ENCODE measurements around the gene RPP30. TPM values are rescaled to one million over a fixed set of nuclear protein-coding genes. Genes with fewer than 3 reads are reported as not detected.
"Not testable (repeated sequence)": the region's sequence is repeated elsewhere in the genome, so short reads cannot be mapped to it uniquely, and the experiment has no call there.

The RPP30 gene
- total RNA-seq, 1 donor from 2014 or later: 31.5 TPM

- no peaks in the 10 kb centered on the region for H3K9me3 Mint-ChIP-seq (ENCODE audit: unreplicated experiment)
- no peak for TF ChIP-seq CTCF (IDR thresholded peaks at IDR 0.05; ENCODE audit: partially characterized antibody, unreplicated experiment)
- H3K36me3 Mint-ChIP-seq (ENCODE audit: unreplicated experiment): no peaks in the 10 kb centered on the region
- H3K4me3 Mint-ChIP-seq (ENCODE audit: unreplicated experiment): no peak overlapping the region
- no peak for DNase-seq
- H3K27me3 Mint-ChIP-seq (ENCODE audit: unreplicated experiment): no peaks in the 10 kb centered on the region
- no peaks in the 10 kb centered on the region for H3K4me1 Mint-ChIP-seq (ENCODE audit: low read depth, unreplicated experiment)
- H3K27ac Mint-ChIP-seq (ENCODE audit: unreplicated experiment): no peak overlapping the region
Observed at GRCh38 chr10:90890347-90890746, 18.6 kb downstream of the RPP30 start.

DNA sequence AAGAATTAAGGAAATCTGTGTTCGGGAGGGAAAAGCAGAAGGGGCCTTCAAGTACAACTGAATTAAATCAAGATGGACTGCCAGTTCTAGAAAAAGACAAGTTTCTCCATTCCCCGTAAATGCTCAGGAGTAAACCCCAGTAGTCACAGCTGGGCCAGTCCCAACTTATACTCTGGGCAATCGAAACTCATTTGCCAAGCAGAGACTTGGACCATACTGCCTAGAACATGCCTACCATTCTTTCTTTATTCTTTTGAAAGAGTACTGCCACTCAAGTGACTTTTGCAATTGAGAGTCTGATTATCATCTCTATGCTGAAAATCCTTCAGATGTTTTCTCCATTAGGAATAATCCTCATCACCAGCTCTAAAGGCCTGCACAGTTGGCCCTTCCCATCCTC lies 21.4 kb downstream of the RPP30 start:
- H3K27ac Mint-ChIP-seq (ENCODE audit: unreplicated experiment): no peak overlapping the region
- H3K4me1 Mint-ChIP-seq (ENCODE audit: low read depth, unreplicated experiment): no peaks in the 10 kb centered on the region
- no peaks in the 10 kb centered on the region for H3K9me3 Mint-ChIP-seq (ENCODE audit: unreplicated experiment)
- TF ChIP-seq CTCF (IDR thresholded peaks at IDR 0.05; ENCODE audit: partially characterized antibody, unreplicated experiment): no peak
- H3K36me3 Mint-ChIP-seq (ENCODE audit: unreplicated experiment): no peaks in the 10 kb centered on the region
- H3K27me3 Mint-ChIP-seq (ENCODE audit: unreplicated experiment): peaks cover 1% of the 10 kb centered on the region
- DNase-seq: no peak
- no peak overlapping the region for H3K4me3 Mint-ChIP-seq (ENCODE audit: unreplicated experiment)

- not testable (repeated sequence) for DNase-seq; H3K27me3 Mint-ChIP-seq (ENCODE audit: unreplicated experiment); H3K9me3 Mint-ChIP-seq (ENCODE audit: unreplicated experiment); H3K27ac Mint-ChIP-seq (ENCODE audit: unreplicated experiment); H3K4me1 Mint-ChIP-seq (ENCODE audit: low read depth, unreplicated experiment); H3K4me3 Mint-ChIP-seq (ENCODE audit: unreplicated experiment); H3K36me3 Mint-ChIP-seq (ENCODE audit: unreplicated experiment)
Observed at GRCh38 chr10:90896916-90897315, 25.1 kb downstream of the RPP30 start.

DNA sequence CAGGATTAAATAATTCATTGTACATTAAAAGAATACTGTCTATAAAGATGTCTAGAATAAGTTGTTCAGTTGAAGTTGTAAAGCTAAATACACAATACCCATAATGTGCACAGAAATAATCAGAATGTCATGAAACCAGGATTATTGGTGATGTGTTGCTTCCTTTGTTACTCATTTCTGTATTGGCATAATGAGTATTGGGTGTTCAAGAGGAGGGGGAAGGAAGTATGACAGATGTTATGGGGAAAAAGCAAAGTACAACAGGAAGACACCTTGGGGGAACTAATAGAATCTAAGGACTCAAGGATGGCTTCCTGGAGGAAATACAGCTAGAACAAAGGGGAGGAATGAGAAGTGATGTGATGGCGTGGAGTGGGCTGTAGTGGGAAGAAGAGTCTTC lies 34.2 kb downstream of the RPP30 start:
- no peaks in the 10 kb centered on the region for H3K4me1 Mint-ChIP-seq (ENCODE audit: low read depth, unreplicated experiment)
- H3K27me3 Mint-ChIP-seq (ENCODE audit: unreplicated experiment): no peaks in the 10 kb centered on the region
- no peak for DNase-seq
- H3K4me3 Mint-ChIP-seq (ENCODE audit: unreplicated experiment): no peak overlapping the region
- no peaks in the 10 kb centered on the region for H3K9me3 Mint-ChIP-seq (ENCODE audit: unreplicated experiment)
- H3K36me3 Mint-ChIP-seq (ENCODE audit: unreplicated experiment): peaks cover 4% of the 10 kb centered on the region
- H3K27ac Mint-ChIP-seq (ENCODE audit: unreplicated experiment): no peak overlapping the region
- no peak for TF ChIP-seq CTCF (IDR thresholded peaks at IDR 0.05; ENCODE audit: partially characterized antibody, unreplicated experiment)

DNA sequence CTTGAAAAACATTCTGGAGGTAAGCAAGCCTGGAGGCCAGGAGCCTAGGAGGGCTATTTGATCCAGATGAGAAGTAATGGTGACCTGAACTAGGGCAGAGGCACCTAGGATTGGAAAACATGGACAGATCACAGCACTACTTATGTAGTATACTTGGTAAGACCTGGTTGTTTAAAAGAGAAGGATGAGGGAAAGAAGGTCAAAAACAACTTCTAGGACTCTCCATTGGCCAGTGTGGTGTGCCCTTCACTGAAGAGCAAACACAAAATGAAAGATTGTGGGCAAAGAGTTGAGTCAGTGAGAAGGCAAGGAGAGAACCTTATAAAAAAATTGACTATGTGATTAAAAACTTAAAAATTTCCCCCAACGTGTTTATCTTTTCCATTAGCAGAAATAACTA lies 34.8 kb downstream of the RPP30 start:
- peaks cover 4% of the 10 kb centered on the region for H3K36me3 Mint-ChIP-seq (ENCODE audit: unreplicated experiment)
- no peaks in the 10 kb centered on the region for H3K27me3 Mint-ChIP-seq (ENCODE audit: unreplicated experiment)
- TF ChIP-seq CTCF (IDR thresholded peaks at IDR 0.05; ENCODE audit: partially characterized antibody, unreplicated experiment): no peak
- DNase-seq: no peak
- H3K4me1 Mint-ChIP-seq (ENCODE audit: low read depth, unreplicated experiment): no peaks in the 10 kb centered on the region
- no peaks in the 10 kb centered on the region for H3K9me3 Mint-ChIP-seq (ENCODE audit: unreplicated experiment)
- no peak overlapping the region for H3K27ac Mint-ChIP-seq (ENCODE audit: unreplicated experiment)
- H3K4me3 Mint-ChIP-seq (ENCODE audit: unreplicated experiment): no peak overlapping the region

Measured in glutamatergic neuron (in vitro differentiated cells).